Kidney epithelial cell (primary cell): ENCODE data around the gene ZNF236. TPM values are rescaled to one million over a fixed set of nuclear protein-coding genes. Genes with fewer than 3 reads are reported as not detected.
A peak's percentile ranks its signal among the peaks of the same experiment; 100 is the strongest.
"Not testable (repeated sequence)": the region's sequence is repeated elsewhere in the genome, so short reads cannot be mapped to it uniquely, and the experiment has no call there.

Source experiments
- DNase-seq: peaks from one replicate; pipeline ENCODE4 v3.0.0-alpha.2; 2010; ENCODE audit warnings: low read depth
- H3K27me3 ChIP-seq: 2 replicates; pipeline ENCODE4 v1.6.0; 2011; ENCODE audit warnings: low read length; ENCODE audit not compliant: control insufficient read depth, insufficient read depth
- H3K36me3 ChIP-seq: 2 replicates; pipeline ENCODE4 v1.5.1; 2011; ENCODE audit warnings: low read length; ENCODE audit not compliant: control insufficient read depth, insufficient read depth
- H3K4me3 ChIP-seq: 2 replicates; pipeline ENCODE4 v1.5.1; 2011; ENCODE audit warnings: low read depth, mild to moderate bottlenecking, control low read depth, low read length
- total RNA-seq: library from RNA; depleted of rRNA; stranded (reverse); fragments of >200 nt; gene quantifications from 2 replicates; pipeline ENCODE4 v1.2.3, GENCODE V29; 2015
- TF ChIP-seq, protein P1 (sequence below): IDR thresholded peaks from 2 replicates; pipeline ENCODE4 v1.5.1; 2011; ENCODE audit warnings: mild to moderate bottlenecking, moderate library complexity, low read length, control low read depth, inconsistent platforms; ENCODE audit not compliant: insufficient read depth, poor library complexity, severe bottlenecking

ZNF236 gene
- total RNA-seq, 1 donor from 2014 or later, result 7.8 TPM

DNA sequence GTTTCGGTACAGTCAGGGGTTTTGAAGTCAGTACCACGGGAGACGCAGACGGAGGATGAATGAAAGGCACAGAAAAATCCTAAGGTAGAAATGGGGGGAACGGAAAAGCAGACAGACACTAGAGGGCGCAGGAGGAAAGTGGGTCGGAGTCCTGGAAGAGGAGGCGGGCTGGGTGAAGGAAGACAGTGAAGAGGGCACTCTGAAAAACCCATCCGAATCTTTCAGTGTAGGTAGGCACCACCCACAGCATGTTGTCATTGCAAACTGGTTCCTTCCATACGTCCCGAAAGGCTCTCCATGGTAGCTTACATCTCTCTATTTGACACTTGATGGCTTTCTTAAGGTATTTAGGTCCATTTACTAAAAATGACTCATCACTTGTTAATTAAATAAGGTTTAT is 18.5 kb upstream of the ZNF236 start:
- no peak overlapping the region for H3K4me3 ChIP-seq
- peaks cover 6% of the 10 kb centered on the region for H3K27me3 ChIP-seq
- TF ChIP-seq, protein P1, sequence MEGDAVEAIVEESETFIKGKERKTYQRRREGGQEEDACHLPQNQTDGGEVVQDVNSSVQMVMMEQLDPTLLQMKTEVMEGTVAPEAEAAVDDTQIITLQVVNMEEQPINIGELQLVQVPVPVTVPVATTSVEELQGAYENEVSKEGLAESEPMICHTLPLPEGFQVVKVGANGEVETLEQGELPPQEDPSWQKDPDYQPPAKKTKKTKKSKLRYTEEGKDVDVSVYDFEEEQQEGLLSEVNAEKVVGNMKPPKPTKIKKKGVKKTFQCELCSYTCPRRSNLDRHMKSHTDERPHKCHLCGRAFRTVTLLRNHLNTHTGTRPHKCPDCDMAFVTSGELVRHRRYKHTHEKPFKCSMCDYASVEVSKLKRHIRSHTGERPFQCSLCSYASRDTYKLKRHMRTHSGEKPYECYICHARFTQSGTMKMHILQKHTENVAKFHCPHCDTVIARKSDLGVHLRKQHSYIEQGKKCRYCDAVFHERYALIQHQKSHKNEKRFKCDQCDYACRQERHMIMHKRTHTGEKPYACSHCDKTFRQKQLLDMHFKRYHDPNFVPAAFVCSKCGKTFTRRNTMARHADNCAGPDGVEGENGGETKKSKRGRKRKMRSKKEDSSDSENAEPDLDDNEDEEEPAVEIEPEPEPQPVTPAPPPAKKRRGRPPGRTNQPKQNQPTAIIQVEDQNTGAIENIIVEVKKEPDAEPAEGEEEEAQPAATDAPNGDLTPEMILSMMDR, result peak; percentile 91
- DNase-seq, result no peak
- no peaks in the 10 kb centered on the region for H3K36me3 ChIP-seq

- no peak for DNase-seq
- Histone ChIP-seq H3K36me3 (no peaks in the 10 kb centered on the region), H3K4me3 (no peak overlapping the region), H3K27me3 (peaks cover 6% of the 10 kb centered on the region)
- TF ChIP-seq, protein P1, result no peak
Observed at GRCh38 chr18:76805221-76805620, 17.1 kb upstream of the ZNF236 start.

- TF ChIP-seq, protein P1, result no peak
- H3K36me3 ChIP-seq, result no peaks in the 10 kb centered on the region
- no peak overlapping the region for H3K4me3 ChIP-seq
- H3K27me3 ChIP-seq, result peaks cover 5% of the 10 kb centered on the region
- no peak for DNase-seq
Observed at GRCh38 chr18:76806301-76806700, 16.1 kb upstream of the ZNF236 start.

GRCh38 chr18:76808561-76808960 is 13.8 kb upstream of the ZNF236 start:
- TF ChIP-seq, protein P1, result no peak
- no peak overlapping the region for H3K4me3 ChIP-seq
- no peaks in the 10 kb centered on the region for H3K27me3 ChIP-seq
- no peak for DNase-seq
- H3K36me3 ChIP-seq, result no peaks in the 10 kb centered on the region

DNA sequence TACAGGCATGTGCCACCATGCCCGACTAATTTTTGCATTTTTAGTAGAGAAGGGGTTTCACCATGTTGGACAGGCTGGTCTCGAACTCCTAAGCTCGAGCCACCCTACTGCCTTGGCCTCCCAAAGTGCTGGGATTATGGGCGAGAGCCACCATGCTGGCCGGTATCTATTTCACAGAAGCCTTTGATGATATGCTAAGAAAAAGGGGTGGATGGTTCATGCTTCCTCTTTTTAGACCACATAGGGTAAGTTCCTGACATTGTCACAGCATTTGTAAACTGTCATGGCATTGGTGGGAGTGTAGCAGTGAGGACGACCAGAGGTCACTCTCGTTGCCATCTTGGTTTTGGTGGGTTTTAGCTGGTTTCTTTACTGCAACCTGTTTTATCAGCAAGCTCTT is 10.8 kb upstream of the ZNF236 start:
- not testable (repeated sequence) for H3K4me3 ChIP-seq, H3K27me3 ChIP-seq, H3K36me3 ChIP-seq, DNase-seq

DNA sequence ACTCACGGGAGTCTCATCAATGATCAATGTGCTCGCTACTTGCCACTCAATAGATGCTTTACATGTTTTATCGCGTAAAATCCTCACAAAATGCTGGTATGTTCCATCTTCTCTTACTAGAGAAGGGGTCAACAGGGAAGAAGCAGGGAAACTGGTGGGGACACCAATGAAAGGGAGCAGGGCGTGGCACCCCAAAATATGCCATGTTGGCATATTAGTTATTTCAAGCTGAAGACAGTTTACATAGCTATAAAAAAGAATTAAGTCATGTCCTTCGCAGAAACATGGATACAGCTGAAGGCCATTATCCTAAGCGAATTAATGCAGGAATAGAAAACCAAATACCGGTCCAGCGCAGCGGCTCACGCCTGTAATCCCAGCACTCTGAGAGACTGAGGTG is 8.1 kb upstream of the ZNF236 start:
- Histone ChIP-seq H3K4me3 (no peak overlapping the region), H3K27me3 (no peaks in the 10 kb centered on the region), H3K36me3 (no peaks in the 10 kb centered on the region)
- TF ChIP-seq, protein P1, result no peak
- DNase-seq, result no peak

DNA sequence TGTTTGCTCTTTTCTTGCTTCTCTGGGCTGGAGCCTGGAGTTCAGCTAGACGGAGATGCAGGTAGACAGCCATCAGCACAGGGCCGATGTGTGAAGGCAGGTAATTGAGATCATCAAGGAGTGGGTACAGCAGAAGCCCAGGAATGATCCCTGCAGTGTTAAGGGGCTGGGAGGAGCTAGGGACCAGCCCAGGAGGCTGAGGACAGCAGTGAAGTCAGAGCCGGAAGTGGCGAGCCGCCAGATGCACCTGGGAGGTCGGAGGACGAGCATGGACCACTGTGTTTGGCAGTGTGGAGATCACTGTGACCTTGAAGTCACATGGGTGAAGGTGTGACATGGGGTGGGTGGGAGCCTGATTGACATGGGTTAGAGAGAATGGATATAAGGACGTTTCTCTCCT is 6.2 kb upstream of the ZNF236 start:
- no peak overlapping the region for H3K4me3 ChIP-seq
- DNase-seq, result no peak
- no peaks in the 10 kb centered on the region for H3K27me3 ChIP-seq
- TF ChIP-seq, protein P1, result no peak
- no peaks in the 10 kb centered on the region for H3K36me3 ChIP-seq
